ENCODE data around the gene CRB2. TPM values are rescaled to one million over a fixed set of nuclear protein-coding genes. Genes with fewer than 3 reads are reported as not detected.

CRB2 gene
- total RNA-seq, 1 experiment from 2014 or later: 3.6 TPM

DNA sequence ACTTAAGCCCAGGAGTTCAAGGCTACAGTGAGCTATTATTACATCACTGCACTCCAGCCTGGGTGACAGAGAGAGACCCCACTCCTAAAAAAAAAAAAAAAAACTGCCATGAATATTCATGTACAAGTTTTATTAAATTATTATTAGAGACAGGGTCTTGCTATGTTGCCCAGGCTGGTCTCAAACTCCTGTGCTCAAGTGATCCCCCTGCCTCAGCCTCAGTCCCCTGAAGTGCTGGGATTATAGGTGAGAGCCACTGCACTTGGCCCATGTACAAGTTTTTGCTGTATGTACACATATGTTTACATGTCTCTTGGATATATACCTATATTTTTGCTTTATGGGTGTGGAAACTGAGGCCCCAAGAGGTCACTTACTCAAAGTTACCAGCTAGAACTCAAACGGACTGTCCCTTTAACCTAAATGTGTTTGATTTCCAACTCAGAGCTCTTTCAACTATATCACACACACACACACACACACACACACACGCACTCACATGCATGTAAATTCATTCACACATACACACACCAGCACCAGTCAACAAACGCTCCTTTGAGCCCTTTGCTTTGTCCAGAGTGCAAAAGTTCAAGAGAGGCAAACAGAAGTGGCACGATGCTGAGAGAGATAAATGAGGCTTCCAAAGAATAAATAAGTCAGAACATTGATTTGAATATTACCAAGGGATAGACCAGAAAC is 45.3 kb upstream of the CRB2 start:
- Histone ChIP-seq H3K23ac (ENCODE audit: insufficient read length, low read depth, low read length) (no peak overlapping the region), H3K23me2 (ENCODE audit: insufficient read length, low read depth, low read length, poor library complexity, severe bottlenecking) (no peaks in the 10 kb centered on the region), H3K27ac (ENCODE audit: insufficient read length, low read depth, low read length) (no peak overlapping the region), H2BK20ac (ENCODE audit: low read depth, low read length, poor library complexity, severe bottlenecking) (no peak overlapping the region), H3K4me2 (ENCODE audit: insufficient read depth, insufficient read length, low read length) (no peak overlapping the region), H2BK15ac (ENCODE audit: low read depth, low read length) (no peak overlapping the region), H3T11ph (ENCODE audit: low read length) (no peak overlapping the region), H4K8ac (replicated peaks; ENCODE audit: insufficient read length, low read depth, low read length) (no peak overlapping the region), H3K4ac (ENCODE audit: low read depth, low read length) (no peak overlapping the region), H3K9me3 (ENCODE audit: control insufficient read depth, low read depth, low read length) (no peaks in the 10 kb centered on the region), H3K56ac (ENCODE audit: insufficient read length, low read depth, low read length) (no peak overlapping the region), H3K18ac (ENCODE audit: insufficient read length, low read depth, low read length) (no peak overlapping the region), H3K4me1 (ENCODE audit: insufficient read depth, low read length) (no peaks in the 10 kb centered on the region), H2BK5ac (ENCODE audit: insufficient read length, low read length) (no peak overlapping the region), H3K27me3 (ENCODE audit: insufficient read depth, low read length) (no peaks in the 10 kb centered on the region), H2AK5ac (ENCODE audit: insufficient read length, low read length) (no peak overlapping the region), H4K5ac (ENCODE audit: insufficient read length, low read depth, low read length) (no peak overlapping the region), H3K79me1 (ENCODE audit: insufficient read depth, low read depth, low read length, poor library complexity, severe bottlenecking) (no peaks in the 10 kb centered on the region), H3K9ac (ENCODE audit: extremely low read depth, insufficient read length, low read length) (no peak overlapping the region), H3K14ac (ENCODE audit: insufficient read depth, low read length) (no peak overlapping the region), H4K20me1 (ENCODE audit: control insufficient read depth, insufficient read depth, insufficient read length) (no peaks in the 10 kb centered on the region), H4K91ac (ENCODE audit: insufficient read length, low read depth, low read length) (no peak overlapping the region), H3K79me2 (ENCODE audit: insufficient read depth, low read length) (no peaks in the 10 kb centered on the region), H2AFZ (ENCODE audit: low read length) (no peak overlapping the region), H2BK12ac (ENCODE audit: insufficient read length, low read depth, low read length) (no peak overlapping the region), H2BK120ac (ENCODE audit: low read depth, low read length, poor library complexity, severe bottlenecking) (no peak overlapping the region)
- H3K27me3 Mint-ChIP-seq (ENCODE audit: low read depth): peaks cover 2% of the 10 kb centered on the region; the same call in 1 of the 2 replicates
- WGBS (ENCODE audit: extremely low coverage, insufficient read length, low lambda C conversion rate): no CpG with 5 or more reads among the region's 4 CpGs
- H3K27ac Mint-ChIP-seq: no peak overlapping the region
- no peak for DNase-seq
- TF ChIP-seq, protein P1, sequence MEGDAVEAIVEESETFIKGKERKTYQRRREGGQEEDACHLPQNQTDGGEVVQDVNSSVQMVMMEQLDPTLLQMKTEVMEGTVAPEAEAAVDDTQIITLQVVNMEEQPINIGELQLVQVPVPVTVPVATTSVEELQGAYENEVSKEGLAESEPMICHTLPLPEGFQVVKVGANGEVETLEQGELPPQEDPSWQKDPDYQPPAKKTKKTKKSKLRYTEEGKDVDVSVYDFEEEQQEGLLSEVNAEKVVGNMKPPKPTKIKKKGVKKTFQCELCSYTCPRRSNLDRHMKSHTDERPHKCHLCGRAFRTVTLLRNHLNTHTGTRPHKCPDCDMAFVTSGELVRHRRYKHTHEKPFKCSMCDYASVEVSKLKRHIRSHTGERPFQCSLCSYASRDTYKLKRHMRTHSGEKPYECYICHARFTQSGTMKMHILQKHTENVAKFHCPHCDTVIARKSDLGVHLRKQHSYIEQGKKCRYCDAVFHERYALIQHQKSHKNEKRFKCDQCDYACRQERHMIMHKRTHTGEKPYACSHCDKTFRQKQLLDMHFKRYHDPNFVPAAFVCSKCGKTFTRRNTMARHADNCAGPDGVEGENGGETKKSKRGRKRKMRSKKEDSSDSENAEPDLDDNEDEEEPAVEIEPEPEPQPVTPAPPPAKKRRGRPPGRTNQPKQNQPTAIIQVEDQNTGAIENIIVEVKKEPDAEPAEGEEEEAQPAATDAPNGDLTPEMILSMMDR (conservative IDR thresholded peaks at IDR 0.05): no peak
- no peaks in the 10 kb centered on the region for H3K9me3 Mint-ChIP-seq
- peaks cover 2 to 7% of the 10 kb centered on the region in 2 experiments; a peak in 2 of 4 replicates for H3K4me1 Mint-ChIP-seq
- no peak overlapping the region for H3K4me3 Mint-ChIP-seq
- H3K36me3 Mint-ChIP-seq (ENCODE audit: insufficient read depth in 1 of 3, low read depth in 3 of 3): no peaks in the 10 kb centered on the region

All from H9 (cell line).